ENCODE results near the gene RAB3IL1.
"Not testable (repeated sequence)": the region's sequence is repeated elsewhere in the genome, so short reads cannot be mapped to it uniquely, and the experiment has no call there.

Gene RAB3IL1

DNA sequence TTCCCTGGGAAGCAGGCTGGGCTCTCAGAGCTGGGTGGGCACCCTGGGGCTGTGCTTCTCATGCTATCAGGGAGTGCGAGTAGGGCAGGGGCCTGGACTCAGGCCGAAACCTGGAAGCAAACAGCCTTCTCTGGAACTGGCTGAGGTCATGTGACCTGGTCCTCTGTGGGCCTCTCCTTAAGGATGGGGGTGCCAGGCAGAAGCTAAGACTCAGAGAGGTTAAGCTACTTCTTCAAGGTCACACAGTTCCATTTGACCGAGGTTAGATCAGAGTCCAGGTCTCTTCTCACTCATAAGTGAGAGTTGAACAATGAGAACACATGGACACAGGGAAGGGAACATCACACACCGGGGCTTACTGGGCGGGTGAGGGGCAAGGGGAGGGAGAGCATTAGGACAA, 33.4 kb downstream of the RAB3IL1 start:
- DNase-seq: no peak

DNA sequence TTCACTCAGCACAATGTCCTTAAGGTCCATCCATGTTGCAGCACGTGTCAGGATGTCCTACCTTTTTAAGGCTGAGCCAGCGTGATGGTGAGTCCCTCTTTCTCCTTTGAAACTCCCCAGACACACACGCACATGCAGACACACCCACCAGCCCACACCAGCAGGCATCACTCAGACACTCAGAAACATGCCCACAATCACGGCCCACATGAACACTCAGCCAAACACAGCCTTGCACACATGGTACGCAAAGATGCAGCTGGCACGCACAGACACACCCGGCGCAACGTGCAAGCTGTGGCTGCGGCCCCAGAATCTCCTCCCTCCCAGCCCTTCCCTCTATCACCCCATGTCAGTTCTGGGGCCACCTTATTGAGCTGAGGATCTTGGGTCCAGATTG, 34.0 kb downstream of the RAB3IL1 start:
- DNase-seq: no peak

DNA sequence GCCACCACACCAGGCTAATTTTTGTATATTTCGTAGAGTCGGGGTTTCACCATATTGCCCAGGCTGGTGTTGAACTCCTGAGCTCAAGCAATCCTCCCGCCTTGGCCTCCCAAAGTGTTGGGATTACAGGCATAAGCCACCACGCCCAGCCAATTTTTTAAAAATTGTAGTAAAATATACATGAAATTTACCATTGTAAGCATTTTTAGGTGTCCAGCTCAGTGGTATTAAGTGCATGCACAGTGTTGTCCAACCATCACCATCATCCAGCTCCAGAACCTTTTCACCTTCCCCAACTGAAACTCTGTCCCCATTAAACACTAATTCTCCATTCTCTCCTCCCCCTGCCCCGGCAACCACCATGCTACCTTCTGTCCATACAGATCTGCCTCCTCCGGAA, 34.5 kb downstream of the RAB3IL1 start:
- DNase-seq: no peak

- not testable (repeated sequence) for DNase-seq
Measured at GRCh38 chr11:61882267-61882666, 35.1 kb downstream of the RAB3IL1 start.

DNA sequence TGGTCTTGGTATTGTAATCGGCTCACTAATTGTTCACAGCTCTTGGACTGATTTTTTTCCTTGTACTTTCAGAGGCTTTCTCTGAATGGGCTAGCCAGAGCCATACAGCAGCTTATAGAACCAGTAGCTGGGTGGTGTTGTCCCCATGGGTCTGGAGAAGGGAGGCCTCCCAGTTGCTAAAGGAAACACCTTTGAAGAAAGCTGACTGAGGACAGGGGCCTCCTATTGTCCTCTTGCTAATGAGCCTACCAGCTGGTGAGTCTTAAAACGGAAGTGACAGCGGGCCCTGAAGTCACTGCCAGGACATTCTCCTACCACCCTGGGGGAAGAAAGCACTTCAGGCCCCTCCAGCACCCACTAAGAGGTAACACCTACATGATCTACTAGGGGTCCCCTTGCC, 36.0 kb downstream of the RAB3IL1 start:
- DNase-seq: no peak

DNA sequence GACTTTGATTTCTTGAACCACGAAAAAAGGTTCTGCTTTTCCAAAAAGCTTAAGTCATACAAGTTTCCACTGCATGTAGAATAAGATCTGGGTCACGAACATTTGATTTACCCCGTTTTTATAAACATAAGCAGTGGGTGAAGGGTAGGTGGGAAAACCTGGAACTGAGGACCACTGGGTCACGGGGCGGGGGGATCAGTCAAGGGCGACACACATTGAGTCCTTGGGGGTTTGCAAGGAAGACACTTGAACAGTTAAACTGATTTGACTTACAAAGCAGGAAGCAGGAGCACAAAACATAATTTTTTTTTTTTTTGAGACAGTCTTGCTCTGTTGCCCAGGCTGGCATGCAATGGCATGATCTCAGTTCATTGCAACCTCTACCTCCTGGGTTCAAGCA, 36.9 kb downstream of the RAB3IL1 start:
- DNase-seq: no peak

DNA sequence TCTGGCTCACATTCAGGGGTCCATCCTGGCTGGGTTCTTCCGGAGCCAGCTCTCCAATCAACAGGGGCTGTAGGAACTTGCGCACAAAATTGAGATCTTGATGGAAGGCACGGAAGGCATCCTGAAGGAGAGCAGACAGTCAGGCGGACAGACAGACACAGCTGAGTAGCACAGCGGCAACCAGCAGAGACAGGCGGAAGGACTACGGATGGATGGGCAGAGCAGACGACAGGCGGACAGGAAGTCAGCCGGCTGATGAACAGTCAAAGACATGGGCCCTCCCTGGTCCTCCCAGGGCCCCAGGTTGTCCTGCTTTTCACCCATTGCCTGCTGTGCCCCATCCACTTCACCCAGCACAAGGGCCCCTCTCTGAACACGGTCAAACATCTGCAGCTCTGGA, 37.3 kb downstream of the RAB3IL1 start:
- no peak for DNase-seq

GRCh38 chr11:61879152-61879551, 38.2 kb downstream of the RAB3IL1 start:
- DNase-seq: no peak

DNA sequence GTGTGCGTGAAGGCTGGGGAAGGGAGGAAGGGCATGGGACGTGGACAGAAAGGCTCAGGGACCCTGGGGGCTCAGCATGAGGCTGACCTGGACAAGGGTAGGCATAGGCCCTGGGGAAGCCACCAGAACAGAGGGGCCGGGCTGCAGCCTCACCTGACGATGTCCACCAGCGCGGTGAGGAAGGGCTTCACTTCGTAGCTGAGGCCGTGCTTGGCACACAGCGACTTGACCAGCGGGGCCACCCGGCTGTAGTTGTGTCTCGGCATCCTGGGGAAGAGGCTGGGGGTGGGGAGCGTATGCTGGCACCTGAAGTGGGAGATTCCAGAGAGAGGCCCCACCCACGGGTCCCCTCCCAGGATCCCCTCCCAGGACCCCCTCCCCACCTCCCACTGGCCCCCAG, 41.7 kb downstream of the RAB3IL1 start:
- no peak for DNase-seq

DNA sequence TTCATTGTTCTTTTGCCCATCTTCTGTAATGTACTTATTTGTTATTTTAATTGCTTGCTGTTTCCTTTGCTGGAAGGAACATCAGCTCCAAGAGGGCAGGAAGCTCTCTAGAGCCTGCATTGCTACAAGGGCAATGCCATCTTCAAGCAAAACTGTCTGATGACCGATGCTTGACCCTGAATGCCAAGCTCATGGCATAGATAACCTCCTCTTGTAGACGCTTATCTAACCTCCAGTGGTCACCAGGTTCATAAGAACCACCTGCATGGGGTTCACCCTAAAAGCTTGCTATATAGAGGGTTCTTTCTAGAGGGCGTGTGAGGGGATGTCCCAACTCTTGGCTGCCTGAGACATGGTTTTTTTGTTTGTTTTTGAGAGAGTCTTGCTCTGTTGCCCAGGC, 42.5 kb downstream of the RAB3IL1 start:
- no peak for DNase-seq

GRCh38 chr11:61874377-61874809, 43.0 kb downstream of the RAB3IL1 start:
- DNase-seq: no peak

GRCh38 chr11:61873588-61874376, 43.6 kb downstream of the RAB3IL1 start:
- DNase-seq: no peak

DNA sequence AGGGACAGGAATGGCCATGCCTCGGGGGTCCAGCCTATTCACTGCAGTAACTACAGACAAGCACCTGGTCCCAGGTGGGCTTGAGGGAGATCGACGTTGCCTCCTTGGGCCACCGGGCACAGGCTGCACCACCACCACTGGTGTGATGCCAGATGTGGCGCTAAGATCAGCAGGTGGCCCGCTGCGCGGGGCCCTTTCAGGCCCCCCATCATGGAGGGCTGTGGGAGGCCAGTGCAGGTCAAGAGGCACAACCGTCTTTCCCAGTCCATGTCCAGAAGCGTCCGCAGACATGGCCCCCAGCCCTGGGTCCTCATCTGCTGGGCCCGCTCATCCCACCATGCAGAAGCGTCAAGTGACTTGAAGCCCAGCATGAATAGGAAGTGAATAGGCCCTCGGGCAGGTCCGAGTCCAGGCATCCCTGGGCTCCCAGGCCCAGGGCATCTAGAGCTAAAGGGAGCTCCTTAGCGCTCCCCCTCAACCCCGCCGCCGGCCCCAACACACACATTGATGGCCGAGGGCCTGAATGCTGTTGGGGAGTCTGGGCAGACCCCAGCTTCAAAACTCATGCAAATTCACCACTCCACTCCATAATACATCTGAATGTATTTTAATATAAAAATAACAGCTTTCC, 44.3 kb downstream of the RAB3IL1 start:
- no peak for DNase-seq

DNA sequence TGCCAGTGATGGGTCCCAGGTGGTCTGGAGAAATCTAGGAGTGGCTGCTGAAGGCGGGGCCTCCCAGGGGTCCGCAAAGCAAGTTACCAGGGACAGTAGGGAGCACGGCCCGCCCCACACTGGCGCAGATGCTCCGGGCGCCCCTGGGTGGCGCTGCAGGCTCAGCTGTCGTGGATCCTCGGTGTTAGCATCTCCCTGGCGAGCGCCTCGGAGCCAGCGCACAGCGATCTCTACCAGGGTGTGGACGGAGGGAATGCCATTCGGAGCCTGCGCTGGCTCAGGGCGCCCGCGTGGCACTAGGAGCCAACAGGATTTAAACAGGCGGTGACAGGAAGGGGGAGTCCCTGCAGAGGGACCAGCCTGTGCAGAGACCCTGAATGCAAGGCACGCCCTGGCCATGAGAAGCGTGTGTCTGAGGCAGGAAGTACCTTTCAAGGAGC, 46.2 kb downstream of the RAB3IL1 start:
- DNase-seq: peak; percentile 98

DNA sequence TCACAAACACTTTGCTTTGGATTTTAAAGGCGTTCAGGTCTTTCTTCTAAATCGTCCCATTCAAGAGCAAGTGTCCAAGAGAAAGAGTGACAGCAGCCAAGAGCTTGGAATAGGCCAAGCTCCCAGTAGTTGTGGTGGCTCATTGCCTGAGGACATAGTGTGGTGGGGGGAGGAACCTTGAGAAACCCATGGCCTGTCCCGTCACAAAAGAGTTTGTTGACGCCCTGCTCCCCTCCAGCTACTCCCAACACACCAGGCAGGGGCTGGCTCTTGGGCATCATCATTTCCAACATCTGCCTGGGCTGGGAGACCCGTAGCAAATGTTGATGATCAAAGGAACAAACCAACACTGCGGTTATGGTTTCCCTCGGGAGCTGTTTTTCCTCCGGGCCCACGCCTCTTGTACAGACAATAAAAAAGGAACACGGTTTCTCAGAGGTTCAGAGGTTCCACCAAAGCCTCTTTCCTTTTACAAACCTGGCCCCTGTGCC, 46.8 kb downstream of the RAB3IL1 start:
- no peak for DNase-seq

DNA sequence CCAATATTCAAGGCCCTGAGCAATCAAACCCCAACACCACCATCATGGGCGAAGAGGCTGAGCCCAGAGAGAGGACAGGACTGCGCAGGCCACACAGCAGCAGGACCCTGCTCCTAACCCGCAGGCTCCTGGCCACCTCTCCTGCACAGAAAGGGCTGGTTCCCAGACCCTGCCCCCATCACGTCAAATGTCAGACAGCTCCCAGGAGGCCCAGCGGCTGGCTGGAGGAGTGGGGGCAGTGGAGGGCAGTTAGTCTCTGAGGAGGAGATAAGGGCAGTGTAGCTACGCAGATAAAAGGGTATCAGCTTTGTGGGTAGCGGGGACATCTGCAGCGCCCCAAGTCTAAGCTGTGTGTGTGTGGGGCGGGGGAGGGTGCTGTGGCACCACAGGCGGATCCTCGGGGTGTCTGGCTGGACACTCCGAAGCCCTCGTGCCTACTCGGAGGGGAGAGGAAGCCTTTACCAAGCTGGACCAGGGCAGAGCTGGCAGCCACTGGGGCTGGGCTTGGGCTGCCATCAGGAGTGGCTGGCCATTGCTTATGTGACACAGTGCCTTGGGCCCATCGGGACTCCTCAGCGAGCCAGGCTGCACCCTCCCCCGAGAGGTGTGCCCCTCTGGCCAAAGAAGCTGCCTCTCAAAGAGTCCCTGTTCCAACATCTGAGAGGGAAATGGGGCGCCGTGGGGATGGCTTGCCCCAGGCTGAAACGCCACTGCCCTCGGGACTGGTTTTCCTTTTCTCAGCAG, 47.5 kb downstream of the RAB3IL1 start:
- no peak for DNase-seq

DNA sequence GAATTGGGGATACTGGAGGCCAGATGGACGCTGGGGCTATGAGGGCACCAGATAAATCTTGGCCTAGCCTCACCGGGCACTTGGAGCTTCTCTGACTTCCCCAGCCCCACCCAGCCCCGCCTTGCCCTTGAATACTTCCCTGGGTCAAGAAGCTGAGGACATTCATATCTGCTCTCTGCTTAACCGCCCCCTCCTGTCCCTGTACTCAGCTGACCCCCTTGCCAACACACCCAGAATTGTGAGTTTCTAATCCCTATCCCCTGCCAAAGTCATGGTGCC, 48.0 kb downstream of the RAB3IL1 start:
- no peak for DNase-seq

GRCh38 chr11:61868571-61869428, 48.6 kb downstream of the RAB3IL1 start:
- no peak for DNase-seq

- no peak for DNase-seq
Measured at GRCh38 chr11:61866958-61867343, 50.4 kb downstream of the RAB3IL1 start.

DNA sequence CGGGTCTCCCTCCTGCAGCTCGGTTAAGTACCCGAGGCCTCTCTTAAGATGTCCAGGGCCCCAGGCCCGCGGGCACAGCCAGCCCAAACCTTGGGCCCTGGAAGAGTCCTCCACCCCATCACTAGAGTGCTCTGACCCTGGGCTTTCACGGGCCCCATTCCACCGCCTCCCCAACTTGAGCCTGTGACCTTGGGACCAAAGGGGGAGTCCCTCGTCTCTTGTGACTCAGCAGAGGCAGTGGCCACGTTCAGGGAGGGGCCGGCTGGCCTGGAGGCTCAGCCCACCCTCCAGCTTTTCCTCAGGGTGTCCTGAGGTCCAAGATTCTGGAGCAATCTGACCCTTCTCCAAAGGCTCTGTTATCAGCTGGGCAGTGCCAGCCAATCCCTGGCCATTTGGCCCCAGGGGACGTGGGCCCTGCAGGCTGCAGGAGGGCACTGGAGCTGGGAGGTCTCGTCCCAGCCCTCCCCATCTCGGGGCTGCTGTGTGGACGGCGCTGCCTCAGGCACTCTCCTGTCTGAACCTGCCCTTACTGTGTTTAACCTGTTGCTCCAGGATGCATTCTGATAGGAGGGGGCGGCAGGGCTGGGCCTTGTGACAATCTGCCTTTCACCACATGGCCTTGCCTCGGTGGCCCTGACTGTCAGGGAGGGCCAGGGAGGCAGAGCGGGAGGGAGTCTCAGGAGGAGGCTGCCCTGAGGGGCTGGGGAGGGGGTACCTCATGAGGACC, 51.0 kb downstream of the RAB3IL1 start:
- DNase-seq: no peak

DNA sequence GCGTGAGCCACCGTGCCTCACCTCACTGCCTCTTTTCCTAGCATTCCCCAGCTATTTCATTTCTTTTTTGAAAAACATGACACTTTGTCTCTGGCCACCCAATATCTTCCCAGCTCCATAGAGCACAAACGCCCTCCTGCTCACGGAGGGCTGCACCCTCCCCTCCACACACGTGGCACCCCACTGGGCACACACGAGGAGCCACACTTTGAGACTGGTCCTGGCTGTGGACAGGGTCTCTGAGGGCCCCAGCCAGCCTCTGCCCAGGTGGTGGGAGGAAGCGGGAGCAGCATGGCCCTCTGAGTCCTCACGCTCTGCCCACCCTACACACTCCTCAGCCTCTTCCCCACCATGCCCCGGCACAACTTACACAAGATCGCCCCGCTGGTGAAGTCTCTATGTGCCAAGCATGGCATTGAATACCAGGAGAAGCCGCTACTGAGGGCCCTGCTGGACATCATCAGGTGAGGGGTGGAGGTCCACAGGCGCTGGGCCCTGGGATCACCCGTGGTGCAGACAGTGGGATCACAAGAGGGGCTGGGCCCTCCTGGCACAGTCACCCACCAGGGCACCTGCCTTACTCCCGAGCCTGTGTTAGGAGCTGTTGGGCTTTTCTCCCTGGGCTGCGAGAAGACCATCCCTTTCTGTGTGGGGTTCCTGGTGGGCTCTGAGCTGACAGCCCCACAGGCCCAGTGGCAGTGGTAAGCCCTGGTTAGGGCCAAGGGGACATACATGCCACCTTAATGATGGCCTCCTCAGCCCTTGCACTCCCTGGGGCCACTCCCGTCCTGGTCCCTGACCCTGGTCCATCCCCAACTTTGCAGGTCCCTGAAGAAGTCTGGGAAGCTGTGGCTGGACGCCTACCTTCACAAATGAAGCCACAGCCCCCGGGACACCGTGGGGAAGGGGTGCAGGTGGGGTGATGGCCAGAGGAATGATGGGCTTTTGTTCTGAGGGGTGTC, 52.3 kb downstream of the RAB3IL1 start:
- DNase-seq: no peak

All from 8988T (cell line).